GM12891 (cell line): ENCODE results near the gene TULP4.

Experiments
- DNase-seq: peaks from one replicate; pipeline ENCODE4 v3.0.0; 2011; ENCODE audit warnings: low spot score; ENCODE audit not compliant: insufficient read length
- FAIRE-seq: peaks from 2 replicates; lab custom pipeline; 2011; peaks lifted over from hg19 to GRCh38; lab: Jason Lieb, UNC
- PAX5 ChIP-seq: IDR thresholded peaks from 2 replicates; pipeline ENCODE4 v1.6.1; 2011; ENCODE audit warnings: low read length, moderate library complexity, mild to moderate bottlenecking; ENCODE audit not compliant: insufficient read depth, severe bottlenecking
- POLR2A ChIP-seq: IDR thresholded peaks from 2 replicates; pipeline ENCODE4 v1.6.1; 2011; ENCODE audit warnings: low read depth, low read length, control low read depth
- POLR2AphosphoS5 ChIP-seq: IDR thresholded peaks from 2 replicates; pipeline ENCODE4 v1.6.1; 2011; ENCODE audit warnings: low read depth, low read length, control low read depth
- POU2F2 ChIP-seq: IDR thresholded peaks from 2 replicates; pipeline ENCODE4 v1.6.1; 2011; ENCODE audit warnings: low read depth, mild to moderate bottlenecking, control low read depth, low read length, moderate library complexity
- SPI1 ChIP-seq: IDR thresholded peaks from 2 replicates; pipeline ENCODE4 v1.6.1; 2011; ENCODE audit warnings: low read depth, low read length, control low read depth
- TAF1 ChIP-seq: IDR thresholded peaks from 2 replicates; pipeline ENCODE4 v1.6.1; 2011; ENCODE audit warnings: low read depth, low read length, control low read depth

Gene TULP4

DNA sequence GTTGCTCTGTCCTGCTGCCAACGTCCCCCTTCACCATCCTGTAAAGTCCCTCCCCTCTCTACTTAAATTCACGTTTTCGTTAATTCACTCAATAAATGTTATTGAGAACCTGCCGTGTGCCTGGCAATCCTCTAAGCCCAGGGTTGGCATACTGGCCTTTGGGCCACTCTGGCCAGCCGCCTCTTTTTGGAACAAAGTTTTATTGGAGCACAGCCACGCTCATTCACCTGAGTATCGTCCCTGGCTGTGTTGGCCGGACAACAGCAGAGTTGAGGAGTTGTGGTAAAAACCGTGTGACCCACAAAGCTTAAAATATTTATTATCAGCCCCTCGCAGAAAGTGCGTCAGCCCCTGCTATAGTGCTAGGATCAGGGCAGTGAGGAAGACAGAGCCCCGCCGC, 192.9 kb downstream of the TULP4 start:
- TF ChIP-seq POLR2A = no peak
- TF ChIP-seq TAF1 = no peak
- TF ChIP-seq POU2F2 = no peak
- TF ChIP-seq SPI1 = no peak
- TF ChIP-seq PAX5 = no peak
- TF ChIP-seq POLR2AphosphoS5 = no peak
- DNase-seq (no peak), FAIRE-seq (no peak)

DNA sequence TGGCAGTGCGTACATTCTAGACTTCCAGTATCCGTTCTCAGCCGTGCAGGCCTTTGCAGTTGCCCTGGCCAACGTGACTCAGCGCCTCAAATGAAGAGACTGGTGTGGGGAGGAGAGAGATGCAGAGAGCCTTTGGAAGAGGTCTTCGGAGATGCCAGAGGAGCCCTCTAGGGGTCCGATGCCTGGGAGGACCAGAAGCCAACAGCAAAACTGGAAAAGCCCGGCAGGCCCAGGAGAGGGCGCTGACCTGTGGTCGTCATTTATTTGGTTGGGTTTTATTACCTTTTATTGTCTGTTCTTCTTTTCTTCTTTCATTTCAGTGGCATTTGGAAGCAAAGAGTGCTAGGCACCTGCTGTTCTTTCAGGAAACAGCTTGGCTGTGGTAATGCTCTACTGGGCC, 194.3 kb downstream of the TULP4 start:
- FAIRE-seq (no peak), DNase-seq (no peak)
- TF ChIP-seq POLR2A = no peak

DNA sequence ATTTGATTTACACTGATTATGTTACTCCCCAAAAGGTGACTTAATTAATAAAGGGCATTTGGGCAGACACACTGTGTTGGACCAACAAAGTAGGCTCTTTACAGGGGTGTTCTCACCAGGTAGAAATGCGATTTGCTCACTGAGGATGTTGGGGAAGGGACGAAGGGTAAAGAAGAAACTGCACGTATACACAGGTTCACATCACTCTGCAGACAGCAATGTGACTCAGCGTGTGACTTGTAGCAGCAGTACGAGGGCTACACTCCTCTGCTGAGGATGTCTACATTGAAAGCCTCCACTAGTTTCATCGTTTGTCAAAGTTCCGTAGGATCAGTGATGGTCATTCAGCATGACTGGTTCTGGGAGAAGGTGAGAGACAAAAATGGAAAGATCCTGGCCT, 194.9 kb downstream of the TULP4 start:
- FAIRE-seq (no peak), DNase-seq (no peak)
- TF ChIP-seq PAX5 = no peak
- TF ChIP-seq TAF1 = no peak
- TF ChIP-seq POLR2A = no peak
- no peak for TF ChIP-seq SPI1
- no peak for TF ChIP-seq POLR2AphosphoS5
- no peak for TF ChIP-seq POU2F2

DNA sequence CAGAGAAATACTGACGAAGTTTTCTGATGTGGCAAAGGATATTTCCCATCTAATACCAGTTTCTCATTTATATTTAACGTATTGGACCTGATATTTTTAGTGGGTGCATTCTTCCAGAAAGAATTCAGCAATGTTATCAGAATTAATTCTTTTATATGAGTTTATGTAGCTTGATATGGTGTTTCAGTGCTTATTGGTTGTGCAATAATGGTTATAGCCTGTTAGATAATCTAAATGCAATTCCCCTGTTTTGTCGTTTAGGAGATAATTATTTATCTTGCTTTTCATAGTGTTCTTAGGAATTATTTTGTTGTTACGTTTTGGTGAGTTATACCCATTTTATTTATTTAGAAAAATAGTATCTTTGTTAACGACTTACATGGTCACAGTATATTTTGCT, 196.2 kb downstream of the TULP4 start:
- no peak for TF ChIP-seq POLR2A
- no peak for TF ChIP-seq TAF1
- TF ChIP-seq SPI1 = no peak
- no peak for TF ChIP-seq PAX5
- TF ChIP-seq POU2F2 = no peak
- TF ChIP-seq POLR2AphosphoS5 = no peak
- FAIRE-seq (no peak), DNase-seq (no peak)

DNA sequence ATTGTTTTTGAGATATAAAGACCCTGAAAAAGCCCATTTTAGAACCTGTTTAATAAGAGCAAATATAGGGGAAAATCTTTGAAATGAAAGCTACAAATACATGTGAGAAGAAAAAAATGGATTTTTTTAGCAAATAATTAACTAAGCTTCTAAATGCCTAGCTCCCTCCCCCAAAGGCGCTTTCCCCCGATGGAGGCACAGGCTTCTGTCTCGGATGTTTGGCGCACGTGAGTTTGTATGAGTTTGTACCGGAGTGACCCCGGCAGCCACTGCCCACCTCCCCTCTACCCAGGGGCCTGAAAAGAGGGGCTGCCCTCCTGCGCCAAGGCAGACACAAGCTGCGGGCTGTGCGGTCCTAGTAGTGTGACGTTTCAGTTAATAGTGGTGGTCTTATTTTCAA, 197.2 kb downstream of the TULP4 start:
- no peak for DNase-seq
- no peak for FAIRE-seq
- TF ChIP-seq POU2F2 (no peak), POLR2AphosphoS5 (no peak), TAF1 (no peak), SPI1 (no peak), POLR2A (no peak), PAX5 (no peak)

DNA sequence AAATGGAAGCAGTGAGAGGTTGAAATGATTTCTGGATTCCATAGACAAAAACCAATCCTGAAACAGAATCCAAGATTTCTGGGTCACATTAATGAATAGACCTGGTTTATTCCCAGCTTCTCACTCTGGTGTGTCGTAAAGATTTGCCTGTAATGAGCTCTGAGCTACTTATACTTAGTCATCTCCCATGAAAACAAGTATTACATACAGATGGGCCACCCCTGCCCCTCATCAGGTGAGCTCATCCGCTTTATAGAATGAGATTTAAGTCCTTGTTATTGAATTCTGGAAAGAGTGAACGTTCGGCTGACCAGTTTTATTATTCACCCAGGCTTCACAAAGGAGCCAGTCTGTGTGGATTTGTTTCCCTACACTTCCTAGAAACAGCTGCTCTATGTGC, 200.5 kb downstream of the TULP4 start:
- no peak for DNase-seq
- no peak for TF ChIP-seq POU2F2
- FAIRE-seq = no peak

DNA sequence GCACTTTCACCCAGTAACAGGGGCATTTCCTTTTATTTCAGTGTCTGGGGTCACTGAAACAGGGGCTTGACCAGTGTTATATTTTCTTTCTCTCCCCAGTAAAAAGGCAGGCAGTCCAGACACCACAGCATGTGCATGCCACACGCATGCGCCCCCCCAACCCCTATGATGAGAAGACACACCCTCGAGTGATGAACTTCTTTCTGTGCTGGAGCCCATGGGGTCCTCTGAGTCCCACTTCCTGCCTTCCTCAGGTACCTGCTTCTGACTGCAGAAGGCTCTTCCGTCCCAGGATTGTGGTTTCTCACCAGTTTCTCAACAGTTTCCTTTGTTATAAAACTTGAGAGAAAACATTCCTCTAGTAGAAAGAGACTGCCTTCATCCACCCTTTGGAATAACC, 201.9 kb downstream of the TULP4 start:
- no peak for FAIRE-seq
- TF ChIP-seq POU2F2 (no peak), POLR2A (no peak), POLR2AphosphoS5 (no peak), TAF1 (no peak), PAX5 (no peak), SPI1 (no peak)
- no peak for DNase-seq

DNA sequence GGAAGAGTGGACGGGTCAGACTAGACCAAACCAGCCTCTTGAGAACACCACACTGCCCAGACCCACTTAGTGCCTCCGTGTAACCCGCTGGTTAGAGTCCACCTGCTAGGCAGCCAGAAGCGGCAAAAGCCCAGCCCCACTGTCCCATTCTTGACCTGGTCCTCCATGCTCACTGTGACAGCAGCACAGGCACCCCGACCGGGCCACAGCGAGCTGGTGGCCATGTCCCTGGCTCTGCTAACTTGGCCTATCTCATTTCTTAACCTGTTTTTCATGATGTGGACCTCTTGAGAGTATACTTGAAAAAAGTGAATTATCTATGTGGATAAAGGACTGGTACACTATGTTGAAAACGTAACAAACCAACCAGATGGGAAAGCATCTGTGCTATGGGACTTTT, 202.7 kb downstream of the TULP4 start:
- TF ChIP-seq PAX5 = no peak
- no peak for TF ChIP-seq POLR2AphosphoS5
- no peak for FAIRE-seq
- no peak for DNase-seq

DNA sequence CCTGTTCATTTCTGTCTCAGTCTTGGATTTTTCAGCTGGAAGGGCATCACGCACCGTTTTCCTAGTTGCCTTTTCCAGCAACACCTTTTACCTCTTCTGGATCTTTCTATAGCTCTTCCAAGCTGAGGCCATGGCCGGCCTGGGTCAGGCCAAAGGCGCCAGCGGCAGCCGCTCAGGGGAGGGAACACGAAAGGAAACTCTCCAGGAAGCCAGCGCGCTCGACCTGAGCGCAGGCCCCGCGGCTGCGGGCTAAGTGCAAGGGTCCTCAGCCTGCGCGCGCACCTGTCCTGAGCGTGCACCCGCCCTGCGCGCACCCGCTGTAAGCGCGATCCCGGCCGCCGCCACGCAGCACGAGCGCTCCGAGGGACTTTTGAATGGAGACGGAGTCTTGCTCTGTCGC, 203.8 kb downstream of the TULP4 start:
- FAIRE-seq (no peak), DNase-seq (no peak)
- TF ChIP-seq PAX5 (no peak), TAF1 (no peak), POU2F2 (no peak), POLR2A (no peak), SPI1 (no peak), POLR2AphosphoS5 (no peak)

DNA sequence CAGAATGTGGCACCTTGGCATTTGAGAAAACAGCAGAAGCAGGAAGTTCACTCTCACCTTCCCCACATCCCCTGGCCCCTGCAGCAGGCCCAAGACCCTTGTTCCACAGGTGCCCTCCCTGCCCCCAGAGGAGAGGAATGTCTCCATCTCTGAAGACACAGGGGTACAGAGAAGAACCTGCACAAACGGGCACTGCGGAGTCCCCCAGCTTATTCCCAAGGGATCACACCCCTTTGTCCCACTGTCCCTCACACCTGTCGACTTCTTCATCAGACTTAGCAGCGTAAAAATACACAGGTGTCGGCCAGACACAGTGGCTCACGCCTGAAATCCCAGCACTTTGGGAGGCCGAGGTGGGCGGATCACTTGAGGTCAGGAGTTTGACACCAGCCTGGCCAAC, 204.8 kb downstream of the TULP4 start:
- TF ChIP-seq POU2F2 (no peak), PAX5 (no peak), POLR2AphosphoS5 (no peak)
- FAIRE-seq (no peak), DNase-seq (no peak)

DNA sequence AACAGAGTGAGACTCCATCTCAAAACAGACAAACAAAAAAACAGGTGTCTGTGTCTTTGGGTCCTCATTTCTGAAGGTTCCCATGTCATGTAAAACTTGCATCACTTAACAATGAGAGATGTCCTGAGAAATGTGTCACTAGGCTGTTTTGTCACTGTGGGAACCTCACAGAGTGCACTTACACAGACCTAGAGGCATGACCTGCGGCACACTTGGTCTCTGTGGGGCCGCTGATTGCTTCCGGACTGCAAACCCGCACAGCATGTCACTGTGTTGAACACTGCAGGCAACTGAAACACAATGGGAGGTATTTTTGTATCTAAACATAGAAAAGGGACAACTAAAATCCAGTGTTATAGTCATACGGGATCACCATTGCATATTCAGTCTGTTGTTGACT, 205.3 kb downstream of the TULP4 start:
- TF ChIP-seq POLR2A (no peak), POLR2AphosphoS5 (no peak), TAF1 (no peak), SPI1 (no peak)
- DNase-seq (no peak), FAIRE-seq (no peak)
